ENCODE measurements around the gene EPN2.

The EPN2 gene

DNA sequence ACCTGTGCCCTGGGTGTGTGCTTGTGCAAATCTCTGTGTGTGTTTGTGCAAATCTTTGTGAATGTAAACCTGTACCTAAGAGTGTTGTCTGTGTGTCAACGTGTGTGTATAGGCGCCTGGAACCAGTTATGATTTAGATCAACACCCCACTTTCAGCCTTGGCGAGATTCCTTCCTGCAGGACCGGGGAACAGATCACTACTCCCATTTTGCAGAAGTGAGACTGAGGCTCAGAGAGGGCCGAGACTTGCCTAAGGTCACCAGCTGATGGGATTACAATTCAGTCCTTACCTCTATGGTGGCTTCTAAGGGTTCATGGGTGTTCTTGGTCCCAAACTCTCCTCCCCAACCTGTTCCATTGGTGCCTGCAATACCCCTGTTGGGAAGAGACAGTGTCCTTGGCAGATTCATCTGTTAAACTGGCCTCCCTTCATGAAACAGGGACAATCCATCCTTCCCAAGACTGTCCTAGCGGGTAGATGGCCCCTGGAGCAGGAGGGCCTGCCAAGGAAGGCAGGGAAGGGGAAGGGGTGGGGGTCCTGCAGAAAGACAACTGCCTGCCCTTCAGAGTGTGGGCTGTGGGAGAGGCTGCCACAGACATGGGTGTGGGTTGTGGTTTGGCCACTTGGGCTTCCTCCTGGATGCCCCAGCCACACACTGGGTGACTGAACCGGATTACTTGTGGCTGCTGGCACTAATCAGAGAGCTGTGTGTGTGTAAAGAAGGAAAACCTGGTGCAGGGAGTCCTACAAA is 134.3 kb downstream of the EPN2 start:
- DNase-seq, result no peak

DNA sequence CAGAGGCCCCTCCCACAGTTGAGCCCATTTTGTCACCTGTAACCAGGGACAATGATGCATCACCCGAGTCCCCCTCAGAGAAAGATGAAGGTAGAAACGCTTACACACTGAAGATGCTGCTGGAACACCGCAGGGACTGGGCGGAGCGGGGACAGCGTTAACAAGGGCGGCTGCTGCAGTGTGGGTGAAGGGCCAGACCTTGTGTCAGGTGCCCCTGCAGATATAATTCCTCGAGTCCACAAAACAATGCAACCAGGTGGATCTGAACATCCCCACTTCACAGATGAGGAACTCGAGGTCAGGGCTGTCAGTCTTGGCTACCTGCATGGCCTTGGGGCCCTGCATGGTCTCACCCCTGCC is 134.8 kb downstream of the EPN2 start:
- DNase-seq, result no peak

DNA sequence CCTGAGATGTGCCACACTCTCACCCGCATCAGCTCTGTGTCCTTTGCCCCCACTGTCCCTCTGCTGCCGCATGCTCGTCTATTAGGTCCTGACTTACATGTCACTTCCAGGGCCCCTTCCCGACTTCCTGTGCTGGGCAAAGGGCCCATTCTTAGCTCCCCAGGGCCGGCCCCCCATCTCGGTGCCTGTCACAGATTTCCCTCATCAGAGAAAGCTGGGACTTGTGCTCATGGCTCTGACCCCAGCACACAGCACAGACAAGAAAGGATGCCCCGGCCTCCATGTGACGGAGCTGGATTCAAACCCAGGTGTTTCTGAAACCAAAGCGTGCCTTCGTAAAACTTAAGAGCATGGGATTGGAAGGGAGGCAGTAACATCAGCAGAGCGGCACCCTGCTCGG is 135.3 kb downstream of the EPN2 start:
- DNase-seq, result no peak

DNA sequence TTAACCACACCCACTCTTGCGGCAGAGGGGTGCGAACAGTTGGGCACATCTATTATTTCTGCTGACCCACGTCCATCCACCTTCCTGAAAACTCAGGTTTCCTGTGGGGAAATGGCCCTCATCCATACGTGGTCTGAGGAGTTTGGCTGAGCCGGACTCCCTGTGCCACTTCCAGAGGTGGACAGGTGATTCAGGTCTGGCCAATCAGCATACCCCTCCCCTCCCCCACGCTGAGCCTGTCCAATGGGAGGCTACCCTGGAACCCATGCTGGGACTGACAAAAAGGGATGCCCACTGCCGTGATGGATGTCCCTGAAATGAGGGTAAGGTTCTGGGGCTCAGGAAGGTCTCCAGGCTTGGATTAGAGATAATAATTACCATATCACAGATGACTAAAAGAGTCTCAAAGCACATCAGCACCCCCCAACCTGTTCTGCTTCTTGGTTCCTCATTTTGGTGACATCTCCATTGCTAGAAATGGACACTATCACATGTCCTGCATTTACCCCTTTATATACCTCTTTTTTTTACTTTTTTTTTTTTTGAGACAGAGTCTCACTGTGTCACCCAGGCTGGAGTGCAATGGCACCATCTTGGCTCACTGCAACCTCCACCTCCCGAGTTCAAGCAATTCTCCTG is 135.8 kb downstream of the EPN2 start:
- DNase-seq, result no peak

DNA sequence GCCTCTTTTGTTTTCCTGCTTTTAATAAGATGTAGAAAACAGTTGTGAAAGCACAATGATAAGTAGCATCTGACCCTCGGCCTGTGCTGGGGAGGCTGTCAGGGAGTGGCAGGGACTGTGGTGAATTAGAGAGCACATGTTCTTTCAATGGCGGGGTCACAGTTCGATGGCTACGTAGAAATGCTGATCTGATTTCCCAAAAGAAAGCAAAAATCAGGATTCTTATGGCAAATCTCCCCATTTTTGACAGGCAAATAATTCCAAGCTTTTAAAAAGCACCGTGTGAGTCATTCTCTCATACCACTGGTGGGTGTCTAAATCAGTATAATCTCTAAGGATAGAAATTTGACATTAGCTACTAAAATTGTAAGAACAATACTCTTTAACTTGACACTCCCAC is 137.0 kb downstream of the EPN2 start:
- DNase-seq, result no peak

DNA sequence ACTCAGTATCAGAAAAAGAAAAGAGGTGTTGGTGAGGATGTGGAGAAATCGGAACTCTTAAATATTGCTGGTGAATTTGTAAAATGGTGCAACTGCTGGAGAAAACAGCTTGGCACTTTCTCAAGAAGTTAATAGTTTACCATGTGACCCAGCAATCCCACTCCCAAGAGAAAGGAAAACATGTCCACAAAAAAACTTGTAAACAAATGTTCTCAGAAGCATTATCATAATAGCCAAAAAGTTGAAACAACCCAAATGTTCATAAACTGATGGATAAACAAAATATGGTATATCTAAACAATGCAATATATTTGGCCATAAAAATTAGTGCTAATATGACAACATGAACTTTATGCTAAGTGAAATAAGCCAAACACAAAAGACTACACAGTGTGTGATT is 138.6 kb downstream of the EPN2 start:
- DNase-seq, result no peak

DNA sequence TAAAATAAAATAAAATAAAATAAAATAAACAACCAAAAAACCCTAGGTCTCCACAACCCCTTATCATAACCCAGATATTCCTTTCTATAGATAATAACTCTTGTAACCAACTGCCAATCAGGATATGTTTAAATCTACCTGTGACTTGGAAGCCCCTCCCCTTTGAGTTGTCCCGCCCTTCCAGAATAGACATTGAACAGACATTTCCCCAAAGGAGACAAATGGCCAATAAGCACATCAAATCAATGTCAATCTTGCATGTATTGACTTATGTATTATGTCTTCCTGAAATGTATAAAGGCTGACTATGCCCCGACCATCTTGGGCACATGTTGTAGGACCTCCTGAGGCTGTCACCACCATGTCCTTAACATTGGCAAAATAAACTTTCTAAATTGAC is 139.6 kb downstream of the EPN2 start:
- DNase-seq, result peak; percentile 28 to 57

DNA sequence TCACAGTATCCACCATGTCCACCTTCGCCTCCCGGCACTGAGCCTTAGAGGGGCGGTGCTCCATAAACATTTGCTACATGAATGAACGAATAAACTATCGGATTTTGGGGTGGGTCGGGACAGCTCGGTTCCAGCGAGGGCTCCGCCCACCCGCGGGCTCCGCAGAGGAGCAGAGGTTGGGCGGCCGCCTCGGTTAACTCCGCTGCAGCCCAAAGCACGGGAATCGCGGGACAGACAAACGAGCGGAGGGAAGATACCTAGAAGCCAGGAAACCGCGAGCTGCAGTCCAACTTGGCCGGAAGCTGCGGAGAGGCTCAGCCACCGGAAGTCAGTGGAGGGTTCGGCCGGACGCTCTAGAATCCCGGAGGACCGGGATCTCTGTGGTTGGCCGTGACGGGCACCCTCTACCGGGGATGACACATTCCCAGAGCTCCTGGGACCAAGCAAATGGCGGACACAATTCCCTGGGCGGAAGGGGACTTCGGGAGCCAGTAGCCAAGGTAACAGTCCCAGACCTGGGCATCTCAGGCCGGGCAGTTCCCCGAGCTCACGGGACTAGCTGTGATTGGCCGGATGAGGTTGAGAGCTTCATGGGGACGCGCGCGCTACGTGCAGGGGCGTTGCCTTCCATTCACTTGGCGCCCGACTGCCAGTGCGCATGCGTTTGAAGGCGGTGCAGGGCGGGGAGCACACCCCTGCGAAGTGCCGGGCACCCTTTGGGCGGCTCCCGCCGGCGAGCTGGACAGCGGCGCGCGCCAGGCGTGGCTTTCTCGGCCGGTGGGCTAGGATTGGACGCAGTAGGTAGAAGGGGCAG is 140.6 kb downstream of the EPN2 start:
- peak; percentile 100 for DNase-seq

DNA sequence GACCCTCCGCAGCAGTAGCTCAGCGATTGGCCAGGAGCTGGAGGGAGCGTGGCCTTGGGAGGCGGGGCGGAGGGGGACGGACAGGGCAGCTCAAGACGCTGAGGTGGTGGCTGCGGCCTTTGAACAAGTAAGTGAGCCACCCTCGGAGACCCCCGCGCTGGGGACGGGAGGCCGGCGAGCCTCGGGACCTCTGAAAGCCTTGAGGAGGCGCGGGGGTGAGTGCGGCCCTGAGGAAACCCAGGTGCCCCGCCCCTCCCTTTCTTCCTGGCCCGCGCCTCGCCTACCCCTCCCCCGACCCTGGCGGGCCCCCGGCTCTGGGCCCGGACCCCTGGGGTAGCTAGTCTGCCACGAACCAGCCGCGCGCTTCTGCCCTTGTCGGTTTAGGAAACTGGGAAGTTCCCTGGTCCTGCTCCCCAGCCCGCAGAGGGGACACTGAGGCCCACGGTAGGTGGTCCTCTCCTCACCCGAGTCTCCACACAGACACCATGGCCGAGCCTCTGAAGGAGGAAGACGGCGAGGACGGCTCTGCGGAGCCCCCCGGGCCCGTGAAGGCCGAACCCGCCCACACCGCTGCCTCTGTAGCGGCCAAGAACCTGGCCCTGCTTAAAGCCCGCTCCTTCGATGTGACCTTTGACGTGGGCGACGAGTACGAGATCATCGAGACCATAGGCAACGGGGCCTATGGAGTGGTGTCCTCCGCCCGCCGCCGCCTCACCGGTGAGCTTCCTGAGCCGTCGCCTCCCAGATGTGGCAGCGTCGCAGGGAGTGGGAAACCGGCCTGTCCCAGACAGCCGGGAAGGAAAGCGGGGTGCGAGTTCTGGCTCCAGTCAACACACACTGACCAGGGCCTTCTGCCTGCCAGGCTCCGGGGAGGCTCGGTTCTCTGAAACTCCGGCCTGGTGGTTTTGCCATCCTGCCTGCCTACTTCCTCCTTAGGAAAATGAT is 141.5 kb downstream of the EPN2 start, which contains the start of gene MAPK7:
Gene MAPK7, plus strand, starts transcription at position 83 of the 945 bp plus-strand sequence. Its CDS starts 403 bp downstream, at position 486.
- DNase-seq, result no peak

DNA sequence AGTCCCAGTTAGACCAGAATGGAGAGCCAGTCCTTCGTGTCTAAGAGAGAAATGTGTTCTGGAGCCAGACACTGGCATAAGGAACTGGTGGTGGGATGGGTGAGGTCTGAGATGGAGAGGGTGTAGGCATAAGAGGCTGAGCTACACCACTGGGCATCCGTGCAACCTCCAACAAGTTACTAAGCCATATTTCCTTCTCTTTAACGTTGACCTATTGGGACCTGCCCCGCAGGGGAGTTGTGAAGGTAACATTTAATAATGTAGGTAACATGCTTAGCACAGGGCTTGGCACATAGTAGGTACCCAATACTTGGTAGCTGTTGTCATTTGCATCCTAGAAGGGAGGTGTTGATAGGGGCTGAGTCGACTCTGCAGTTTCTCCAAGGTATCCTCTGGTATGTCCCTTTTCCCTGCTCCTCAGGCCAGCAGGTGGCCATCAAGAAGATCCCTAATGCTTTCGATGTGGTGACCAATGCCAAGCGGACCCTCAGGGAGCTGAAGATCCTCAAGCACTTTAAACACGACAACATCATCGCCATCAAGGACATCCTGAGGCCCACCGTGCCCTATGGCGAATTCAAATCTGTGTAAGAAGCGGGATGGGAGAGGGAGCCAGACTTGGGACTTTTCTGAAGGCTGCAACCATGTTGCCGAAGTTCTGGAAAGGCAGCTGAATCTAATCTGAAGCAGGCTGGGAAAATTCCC is 142.3 kb downstream of the EPN2 start:
- DNase-seq, result no peak

DNA sequence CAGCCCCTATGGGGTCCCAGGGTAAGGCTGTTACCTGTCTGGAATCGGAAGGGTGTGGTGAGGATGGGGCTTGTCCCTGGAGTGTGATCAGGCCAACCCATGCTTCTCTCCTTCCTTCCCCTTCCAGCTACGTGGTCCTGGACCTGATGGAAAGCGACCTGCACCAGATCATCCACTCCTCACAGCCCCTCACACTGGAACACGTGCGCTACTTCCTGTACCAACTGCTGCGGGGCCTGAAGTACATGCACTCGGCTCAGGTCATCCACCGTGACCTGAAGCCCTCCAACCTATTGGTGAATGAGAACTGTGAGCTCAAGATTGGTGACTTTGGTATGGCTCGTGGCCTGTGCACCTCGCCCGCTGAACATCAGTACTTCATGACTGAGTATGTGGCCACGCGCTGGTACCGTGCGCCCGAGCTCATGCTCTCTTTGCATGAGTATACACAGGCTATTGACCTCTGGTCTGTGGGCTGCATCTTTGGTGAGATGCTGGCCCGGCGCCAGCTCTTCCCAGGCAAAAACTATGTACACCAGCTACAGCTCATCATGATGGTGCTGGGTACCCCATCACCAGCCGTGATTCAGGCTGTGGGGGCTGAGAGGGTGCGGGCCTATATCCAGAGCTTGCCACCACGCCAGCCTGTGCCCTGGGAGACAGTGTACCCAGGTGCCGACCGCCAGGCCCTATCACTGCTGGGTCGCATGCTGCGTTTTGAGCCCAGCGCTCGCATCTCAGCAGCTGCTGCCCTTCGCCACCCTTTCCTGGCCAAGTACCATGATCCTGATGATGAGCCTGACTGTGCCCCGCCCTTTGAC is 143.5 kb downstream of the EPN2 start:
- DNase-seq, result no peak

DNA sequence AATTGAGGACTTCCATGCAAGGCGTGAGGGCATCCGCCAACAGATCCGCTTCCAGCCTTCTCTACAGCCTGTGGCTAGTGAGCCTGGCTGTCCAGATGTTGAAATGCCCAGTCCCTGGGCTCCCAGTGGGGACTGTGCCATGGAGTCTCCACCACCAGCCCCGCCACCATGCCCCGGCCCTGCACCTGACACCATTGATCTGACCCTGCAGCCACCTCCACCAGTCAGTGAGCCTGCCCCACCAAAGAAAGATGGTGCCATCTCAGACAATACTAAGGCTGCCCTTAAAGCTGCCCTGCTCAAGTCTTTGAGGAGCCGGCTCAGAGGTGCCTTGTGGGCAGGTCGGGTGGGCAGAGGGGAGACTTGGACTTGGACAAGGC is 144.2 kb downstream of the EPN2 start:
- DNase-seq, result no peak

DNA sequence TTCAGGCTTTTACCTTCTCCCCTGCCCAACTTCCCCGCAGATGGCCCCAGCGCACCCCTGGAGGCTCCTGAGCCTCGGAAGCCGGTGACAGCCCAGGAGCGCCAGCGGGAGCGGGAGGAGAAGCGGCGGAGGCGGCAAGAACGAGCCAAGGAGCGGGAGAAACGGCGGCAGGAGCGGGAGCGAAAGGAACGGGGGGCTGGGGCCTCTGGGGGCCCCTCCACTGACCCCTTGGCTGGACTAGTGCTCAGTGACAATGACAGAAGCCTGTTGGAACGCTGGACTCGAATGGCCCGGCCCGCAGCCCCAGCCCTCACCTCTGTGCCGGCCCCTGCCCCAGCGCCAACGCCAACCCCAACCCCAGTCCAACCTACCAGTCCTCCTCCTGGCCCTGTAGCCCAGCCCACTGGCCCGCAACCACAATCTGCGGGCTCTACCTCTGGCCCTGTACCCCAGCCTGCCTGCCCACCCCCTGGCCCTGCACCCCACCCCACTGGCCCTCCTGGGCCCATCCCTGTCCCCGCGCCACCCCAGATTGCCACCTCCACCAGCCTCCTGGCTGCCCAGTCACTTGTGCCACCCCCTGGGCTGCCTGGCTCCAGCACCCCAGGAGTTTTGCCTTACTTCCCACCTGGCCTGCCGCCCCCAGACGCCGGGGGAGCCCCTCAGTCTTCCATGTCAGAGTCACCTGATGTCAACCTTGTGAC is 144.7 kb downstream of the EPN2 start:
- DNase-seq, result no peak

DNA sequence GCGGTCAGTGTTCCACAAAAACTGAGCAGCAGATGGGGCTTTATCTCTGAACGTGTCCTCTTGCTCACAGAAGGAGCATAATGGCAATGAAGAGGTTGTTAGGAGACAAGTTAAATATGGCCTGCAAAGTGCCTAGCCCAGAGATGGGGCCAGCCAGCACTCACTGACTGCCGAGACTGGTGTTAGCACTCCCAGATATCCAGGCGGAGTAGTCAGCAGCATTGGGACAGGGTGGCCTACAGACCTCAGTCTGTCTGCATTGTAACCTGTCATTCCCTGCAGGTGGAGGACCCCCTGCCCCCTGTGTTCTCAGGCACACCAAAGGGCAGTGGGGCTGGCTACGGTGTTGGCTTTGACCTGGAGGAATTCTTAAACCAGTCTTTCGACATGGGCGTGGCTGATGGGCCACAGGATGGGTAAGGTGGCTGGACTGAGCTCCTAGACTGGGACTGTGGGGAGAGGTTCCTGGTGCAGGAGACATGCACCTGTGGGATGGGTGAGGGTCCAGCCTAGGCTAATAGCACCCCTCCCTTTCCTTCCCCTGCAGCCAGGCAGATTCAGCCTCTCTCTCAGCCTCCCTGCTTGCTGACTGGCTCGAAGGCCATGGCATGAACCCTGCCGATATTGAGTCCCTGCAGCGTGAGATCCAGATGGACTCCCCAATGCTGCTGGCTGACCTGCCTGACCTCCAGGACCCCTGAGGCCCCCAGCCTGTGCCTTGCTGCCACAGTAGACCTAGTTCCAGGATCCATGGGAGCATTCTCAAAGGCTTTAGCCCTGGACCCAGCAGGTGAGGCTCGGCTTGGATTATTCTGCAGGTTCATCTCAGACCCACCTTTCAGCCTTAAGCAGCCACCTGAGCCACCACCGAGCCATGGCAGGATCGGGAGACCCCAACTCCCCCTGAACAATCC is 145.6 kb downstream of the EPN2 start:
- DNase-seq, result no peak

DNA sequence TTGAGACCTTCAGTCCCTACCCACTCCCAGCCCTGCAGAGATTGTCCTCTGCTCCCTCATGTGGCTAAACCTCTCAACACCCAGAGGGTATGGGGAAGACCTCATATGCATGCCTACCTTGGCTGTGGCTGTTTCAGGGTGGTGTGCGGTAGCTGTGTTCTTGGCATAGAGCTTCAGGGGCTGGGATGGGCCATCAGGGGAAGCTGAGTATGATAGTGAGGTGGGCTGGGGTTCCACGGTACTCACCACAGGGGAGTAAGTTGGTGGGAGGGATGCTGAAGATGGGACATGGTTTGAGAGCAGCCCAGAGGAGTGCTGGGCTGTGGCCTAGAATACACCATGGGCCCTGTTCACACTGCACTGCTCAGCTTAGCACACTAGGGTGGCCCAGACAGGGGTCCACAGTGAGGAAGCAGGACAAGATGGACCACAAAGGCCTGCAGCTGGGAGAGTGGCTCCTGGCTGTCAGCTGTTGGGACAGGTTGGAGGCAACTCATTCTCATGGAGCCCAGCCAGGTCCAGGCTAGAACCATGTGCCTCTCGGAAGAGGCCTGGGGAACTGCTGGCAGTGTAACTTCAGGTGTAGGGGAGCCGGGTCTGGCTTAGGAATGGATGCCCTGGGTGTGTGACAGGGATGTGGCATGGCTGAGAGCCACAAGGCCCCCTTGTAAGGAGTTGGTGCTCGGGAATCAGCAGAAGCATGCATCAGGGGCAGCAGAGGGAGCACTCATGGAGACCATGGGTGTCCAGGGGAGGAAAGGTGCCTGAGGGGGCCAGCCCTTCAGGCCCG is 146.7 kb downstream of the EPN2 start:
- no peak for DNase-seq

DNA sequence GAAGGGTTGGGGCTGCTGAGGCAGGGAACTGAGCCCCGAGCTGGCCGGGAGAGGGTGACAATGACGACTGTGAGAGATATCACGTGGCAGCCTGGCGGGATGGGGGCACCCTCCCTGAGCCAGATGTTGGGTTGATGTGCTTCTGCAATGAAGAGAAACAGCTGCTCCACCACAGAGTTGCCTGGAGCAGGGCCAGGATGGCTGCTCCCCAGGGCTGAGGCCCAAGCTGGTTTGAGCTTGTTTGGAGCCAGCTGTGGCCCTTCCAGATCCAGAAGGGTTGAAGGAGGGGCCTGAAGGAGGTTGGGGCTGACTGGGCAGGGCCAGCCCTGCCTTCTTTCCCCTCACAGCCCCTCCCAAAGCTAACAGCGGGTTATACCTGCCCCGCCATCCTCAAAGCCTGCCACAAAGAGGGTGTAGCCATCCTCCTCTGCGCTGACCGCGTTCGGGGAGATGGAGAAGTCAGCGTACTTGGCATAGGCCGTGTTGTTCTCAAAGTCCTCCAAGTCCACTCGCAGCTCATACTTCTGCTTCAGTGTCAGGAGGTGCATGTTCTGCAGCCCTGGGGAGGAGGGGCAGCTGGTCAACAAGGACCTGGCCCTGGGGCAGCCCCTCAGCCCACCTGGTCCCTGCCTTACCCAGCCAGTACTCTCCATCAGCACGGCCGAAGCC is 147.7 kb downstream of the EPN2 start:
- no peak for DNase-seq

DNA sequence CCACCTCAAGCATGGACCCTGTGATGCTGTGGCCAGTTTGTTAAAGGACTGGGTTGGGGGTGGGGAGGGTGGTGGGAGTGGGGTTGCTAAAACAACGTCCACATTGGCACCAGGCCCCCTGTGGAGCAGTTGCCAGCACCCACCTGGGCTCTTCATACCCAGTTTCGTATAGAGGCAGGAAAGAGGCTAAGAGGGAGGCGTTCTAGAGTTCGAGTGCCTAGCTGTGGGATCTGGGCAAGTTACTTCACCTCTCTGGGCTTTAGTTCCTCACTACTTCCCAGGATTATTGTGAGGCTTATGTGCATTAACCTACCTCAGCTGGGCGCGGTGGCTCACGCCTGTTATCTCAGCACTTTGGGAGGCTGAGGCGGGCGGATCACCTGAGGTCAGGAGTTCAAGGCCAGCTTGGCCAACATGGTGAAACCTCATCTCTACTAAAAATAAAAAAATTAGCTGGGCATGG is 148.4 kb downstream of the EPN2 start:
- no peak for DNase-seq
